HFFc6 (cell line): ENCODE results near the gene CPLANE1. TPM values are rescaled to one million over a fixed set of nuclear protein-coding genes. Genes with fewer than 3 reads are reported as not detected.
A peak's percentile ranks its signal among the peaks of the same experiment; 100 is the strongest.

Experiments
- DNase-seq: peaks from one replicate; pipeline ENCODE4 v3.0.0-alpha.2; 2018
- H3K27ac Mint-ChIP-seq: 2 replicates; pipeline ENCODE4 v1.8.0; 2020; ENCODE audit warnings: mild to moderate bottlenecking, mixed read lengths
- H3K27me3 Mint-ChIP-seq: 2 replicates; pipeline ENCODE4 v1.8.0; 2021; ENCODE audit warnings: mild to moderate bottlenecking, moderate library complexity, mixed read lengths; ENCODE audit not compliant: insufficient read depth
- H3K36me3 Mint-ChIP-seq: 2 replicates; pipeline ENCODE4 v1.8.0; 2021; ENCODE audit warnings: low read depth, mixed read lengths
- H3K4me1 Mint-ChIP-seq: 2 replicates; pipeline ENCODE4 v1.8.0; 2020; ENCODE audit warnings: low read depth, mixed read lengths
- H3K4me3 Mint-ChIP-seq: 2 replicates; pipeline ENCODE4 v1.8.0; 2020; ENCODE audit warnings: mild to moderate bottlenecking, moderate library complexity, mixed read lengths
- H3K9me3 Mint-ChIP-seq: 2 replicates; pipeline ENCODE4 v1.8.0; 2020; ENCODE audit warnings: mild to moderate bottlenecking, mixed read lengths
- total RNA-seq, 6 experiments: library from RNA; stranded (reverse); fragmentation: NEBNext Ultra II Directional; extraction: Animal tissue kit (Norgen Biotek cat#: 25700); gene quantifications; 2 replicates in 1 of 6; 3 replicates in 5 of 6; pipeline ENCODE4 v1.2.3, GENCODE V29; 2021
- TF ChIP-seq, protein P1 (sequence below): fragments of 200-600 bp; sonication (generic); IDR thresholded peaks from 2 replicates; pipeline ENCODE4 v1.5.0; 2021; ENCODE audit warnings: antibody characterized with exemption, mild to moderate bottlenecking

Gene CPLANE1
- total RNA-seq, 6 experiments from 2014 or later = 10.3 to 12.7 (median 11.6) TPM

DNA sequence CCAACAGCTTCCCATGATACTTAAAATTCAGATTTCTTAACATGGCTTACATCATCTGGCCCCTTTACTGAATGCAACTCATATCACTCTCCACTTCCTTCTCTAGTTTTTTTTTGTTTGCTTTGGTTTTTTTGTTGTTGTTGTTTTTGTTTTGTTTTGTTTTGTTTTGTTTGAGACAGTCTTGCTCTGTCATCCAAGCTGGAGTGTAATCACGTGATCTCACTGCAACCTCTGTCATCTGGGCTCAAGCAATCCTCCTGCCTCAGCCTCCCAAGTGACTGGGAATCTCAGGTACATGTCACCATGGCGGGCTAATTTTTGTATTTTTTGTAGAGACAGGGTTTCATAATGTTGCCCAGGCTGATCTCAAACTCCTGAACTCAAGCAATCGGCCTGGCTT is 41.4 kb downstream of the CPLANE1 start:
- Mint-ChIP-seq H3K27me3 (peaks cover 1% of the 10 kb centered on the region; the same call in 1 of the 2 replicates), H3K9me3 (no peaks in the 10 kb centered on the region), H3K4me1 (peaks cover 21% of the 10 kb centered on the region), H3K4me3 (no peak overlapping the region), H3K27ac (no peak overlapping the region), H3K36me3 (peaks cover 28% of the 10 kb centered on the region)
- TF ChIP-seq, protein P1, sequence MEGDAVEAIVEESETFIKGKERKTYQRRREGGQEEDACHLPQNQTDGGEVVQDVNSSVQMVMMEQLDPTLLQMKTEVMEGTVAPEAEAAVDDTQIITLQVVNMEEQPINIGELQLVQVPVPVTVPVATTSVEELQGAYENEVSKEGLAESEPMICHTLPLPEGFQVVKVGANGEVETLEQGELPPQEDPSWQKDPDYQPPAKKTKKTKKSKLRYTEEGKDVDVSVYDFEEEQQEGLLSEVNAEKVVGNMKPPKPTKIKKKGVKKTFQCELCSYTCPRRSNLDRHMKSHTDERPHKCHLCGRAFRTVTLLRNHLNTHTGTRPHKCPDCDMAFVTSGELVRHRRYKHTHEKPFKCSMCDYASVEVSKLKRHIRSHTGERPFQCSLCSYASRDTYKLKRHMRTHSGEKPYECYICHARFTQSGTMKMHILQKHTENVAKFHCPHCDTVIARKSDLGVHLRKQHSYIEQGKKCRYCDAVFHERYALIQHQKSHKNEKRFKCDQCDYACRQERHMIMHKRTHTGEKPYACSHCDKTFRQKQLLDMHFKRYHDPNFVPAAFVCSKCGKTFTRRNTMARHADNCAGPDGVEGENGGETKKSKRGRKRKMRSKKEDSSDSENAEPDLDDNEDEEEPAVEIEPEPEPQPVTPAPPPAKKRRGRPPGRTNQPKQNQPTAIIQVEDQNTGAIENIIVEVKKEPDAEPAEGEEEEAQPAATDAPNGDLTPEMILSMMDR = no peak
- no peak for DNase-seq

DNA sequence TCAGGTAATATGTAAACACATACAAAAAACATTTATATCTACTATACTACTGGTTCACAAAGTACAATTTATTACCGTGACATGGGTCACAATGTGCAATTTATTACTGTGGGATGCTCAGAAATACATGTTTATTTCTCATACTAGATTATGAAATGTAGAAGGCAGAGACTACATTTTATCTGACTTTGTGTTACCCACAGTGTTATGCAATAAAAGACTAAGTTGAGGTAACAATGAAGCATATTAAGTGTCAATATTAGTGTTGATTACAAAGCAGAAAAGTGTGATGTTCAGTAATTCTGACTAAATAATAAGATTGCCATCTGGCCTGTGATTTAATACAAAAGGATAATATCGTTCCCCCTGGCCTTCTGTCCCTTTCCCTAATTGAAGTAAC is 42.4 kb downstream of the CPLANE1 start:
- Mint-ChIP-seq H3K36me3 (peaks cover 22% of the 10 kb centered on the region), H3K27ac (no peak overlapping the region), H3K9me3 (no peaks in the 10 kb centered on the region), H3K4me3 (no peak overlapping the region), H3K4me1 (peaks cover 17% of the 10 kb centered on the region), H3K27me3 (peaks cover 1% of the 10 kb centered on the region; the same call in 1 of the 2 replicates)
- TF ChIP-seq, protein P1 = no peak
- DNase-seq = no peak

DNA sequence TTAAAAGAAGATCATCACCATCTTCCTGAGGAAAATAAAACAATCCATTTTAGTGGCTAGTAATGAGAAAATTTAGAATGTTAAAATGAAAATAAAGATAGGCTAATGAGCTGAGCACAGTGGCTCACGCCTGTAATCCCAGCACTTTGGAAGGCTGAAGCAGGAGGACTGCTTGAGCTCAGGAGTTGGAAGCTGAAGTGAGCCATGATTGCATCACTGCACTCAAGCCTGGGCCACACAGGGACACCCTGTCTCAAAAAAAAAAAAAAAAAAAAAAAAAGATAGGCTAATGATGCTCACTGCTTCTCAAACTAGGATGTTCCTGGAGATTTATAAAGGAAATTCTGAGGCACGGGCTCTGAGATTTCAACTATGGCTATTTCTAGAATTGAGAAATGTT is 50.3 kb downstream of the CPLANE1 start:
- Mint-ChIP-seq H3K9me3 (no peaks in the 10 kb centered on the region), H3K4me3 (no peak overlapping the region), H3K27ac (peak overlapping the region; percentile 29; the same call in 1 of the 2 replicates), H3K4me1 (peaks cover 19% of the 10 kb centered on the region), H3K27me3 (no peaks in the 10 kb centered on the region), H3K36me3 (peaks cover 9% of the 10 kb centered on the region)
- TF ChIP-seq, protein P1 = no peak
- no peak for DNase-seq

DNA sequence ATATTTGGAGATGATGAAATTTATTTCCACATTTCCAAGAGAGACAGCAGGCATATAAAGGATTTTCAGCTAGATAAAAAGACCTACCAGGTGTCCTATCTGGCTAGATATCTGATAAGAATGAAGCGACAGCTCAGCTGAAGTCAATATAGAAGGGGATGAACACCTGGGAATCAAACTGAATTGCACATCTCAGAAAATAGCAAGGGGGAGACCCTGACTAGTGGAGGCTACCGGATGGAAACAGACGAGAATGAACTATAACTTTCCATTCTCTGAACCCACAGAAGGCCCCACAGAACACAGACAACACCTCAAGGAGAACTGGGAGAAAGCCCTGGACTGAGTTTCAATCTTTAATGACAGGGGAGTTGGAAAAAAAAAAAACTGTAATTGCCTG is 51.1 kb downstream of the CPLANE1 start:
- TF ChIP-seq, protein P1 = no peak
- H3K27ac Mint-ChIP-seq = peak overlapping the region; percentile 65
- H3K9me3 Mint-ChIP-seq = no peaks in the 10 kb centered on the region
- H3K36me3 Mint-ChIP-seq = peaks cover 9% of the 10 kb centered on the region
- no peak for DNase-seq
- no peaks in the 10 kb centered on the region for H3K27me3 Mint-ChIP-seq
- peak overlapping the region; percentile 54; the same call in 1 of the 2 replicates for H3K4me3 Mint-ChIP-seq
- peaks cover 19% of the 10 kb centered on the region for H3K4me1 Mint-ChIP-seq

DNA sequence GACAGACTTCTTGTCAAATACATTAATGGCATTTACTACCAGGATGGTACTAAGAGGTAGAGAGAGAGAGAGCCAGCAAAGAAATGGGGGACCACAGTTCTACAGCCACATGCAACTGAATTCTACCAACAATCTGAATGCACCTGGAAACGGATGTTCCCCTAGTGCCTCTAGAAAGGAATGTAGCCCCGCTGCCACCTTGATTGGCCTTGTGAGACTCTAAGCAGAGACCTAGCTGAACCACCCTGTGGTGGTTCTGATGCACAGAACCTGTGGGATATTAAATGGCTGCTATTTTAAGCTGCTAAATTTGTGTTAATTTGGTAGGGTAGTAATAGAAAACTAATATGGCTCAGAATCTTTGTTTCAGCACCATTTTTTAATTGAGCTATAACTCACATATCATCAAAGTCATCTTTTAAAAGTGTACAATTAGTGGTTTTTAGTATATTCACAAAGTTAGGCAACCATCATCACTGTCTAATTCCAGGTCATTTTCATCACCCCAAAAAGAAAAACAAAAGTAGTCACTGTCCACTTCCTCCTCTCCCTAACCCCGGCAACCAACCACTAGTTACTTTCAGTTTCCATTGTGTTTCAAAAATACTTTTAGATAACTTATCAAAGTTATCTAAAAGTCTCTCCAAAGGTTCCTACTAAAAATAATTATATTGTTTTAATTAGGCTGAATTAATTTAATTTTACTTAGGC is 51.7 kb downstream of the CPLANE1 start:
- H3K4me1 Mint-ChIP-seq = peaks cover 19% of the 10 kb centered on the region
- H3K36me3 Mint-ChIP-seq = peaks cover 9% of the 10 kb centered on the region
- H3K27me3 Mint-ChIP-seq = no peaks in the 10 kb centered on the region
- no peak for DNase-seq
- H3K4me3 Mint-ChIP-seq = peak overlapping the region; percentile 54
- TF ChIP-seq, protein P1 = no peak
- no peaks in the 10 kb centered on the region for H3K9me3 Mint-ChIP-seq
- H3K27ac Mint-ChIP-seq = peak overlapping the region; percentile 65
